Spleen (tissue), 7 donors: ENCODE data around the gene SS18.

Experiments used
- CTCF ChIP-seq, 11 experiments: fragments of 200-600 bp in 7 of 11; fragments of 450-650 bp in 4 of 11; sonication (generic) in 4 of 11; IDR thresholded peaks in 8 of 11; conservative IDR thresholded peaks in 3 of 11; 1 replicate in 7 of 11; 2 replicates in 4 of 11; pipeline versions ENCODE4 v1.4.0 to v1.8.0; 2016 to 2021; ENCODE audit warnings: antibody characterized with exemption in 11 of 11, inconsistent platforms in 4 of 11, mild to moderate bottlenecking in 1 of 11
- POLR2A ChIP-seq, 3 donors: fragments of 450-650 bp; IDR thresholded peaks; one replicate each; pipeline ENCODE4 v1.5.1; 2017; ENCODE audit warnings: antibody characterized with exemption in 3 of 3, mild to moderate bottlenecking in 1 of 3
- POLR2AphosphoS5 ChIP-seq, 3 donors: sonication (generic); formaldehyde crosslinking; IDR thresholded peaks; one replicate each; pipeline ENCODE4 v1.5.1; 2017; ENCODE audit warnings: antibody characterized with exemption in 3 of 3
- donor health status: DM: no; HTN: no; CAD: no; lungs with moderate emphysema.
- donor health status: DM: no; HTN: no; CAD: no.
- donor health status: DM: no; HTN: no; CAD: no.

- TF ChIP-seq CTCF (IDR thresholded peaks at IDR 0.05 in 8 of 11, conservative IDR thresholded peaks at IDR 0.05 in 3 of 11) (no peak), POLR2A (IDR thresholded peaks at IDR 0.05) (no peak), POLR2AphosphoS5 (IDR thresholded peaks at IDR 0.05) (no peak)
Measured at GRCh38 chr18:26103579-26103978, 13.2 kb upstream of the SS18 start.
